GM12891 (cell line): ENCODE measurements around the gene NEFH.

ENCODE experiments used
- POLR2A ChIP-seq: IDR thresholded peaks from 2 replicates; pipeline ENCODE4 v1.6.1; 2011; ENCODE audit warnings: low read depth, low read length, control low read depth
- POLR2AphosphoS5 ChIP-seq: IDR thresholded peaks from 2 replicates; pipeline ENCODE4 v1.6.1; 2011; ENCODE audit warnings: low read depth, low read length, control low read depth
- SPI1 ChIP-seq: IDR thresholded peaks from 2 replicates; pipeline ENCODE4 v1.6.1; 2011; ENCODE audit warnings: low read depth, low read length, control low read depth
- TAF1 ChIP-seq: IDR thresholded peaks from 2 replicates; pipeline ENCODE4 v1.6.1; 2011; ENCODE audit warnings: low read depth, low read length, control low read depth

GRCh38 chr22:29476116-29476515 is 3.9 kb upstream of the NEFH start:
- TF ChIP-seq POLR2AphosphoS5: no peak
- TF ChIP-seq POLR2A: no peak
- no peak for TF ChIP-seq TAF1
- TF ChIP-seq SPI1: no peak
